GM12874 (cell line): Measurements from ENCODE around the gene COL23A1.

Experiments
- TF ChIP-seq, protein P1 (sequence below): IDR thresholded peaks from 2 replicates; pipeline ENCODE4 v1.5.1; 2011; ENCODE audit warnings: low read depth, mild to moderate bottlenecking, control low read depth, low read length, moderate library complexity; ENCODE audit not compliant: insufficient read depth

The COL23A1 gene

DNA sequence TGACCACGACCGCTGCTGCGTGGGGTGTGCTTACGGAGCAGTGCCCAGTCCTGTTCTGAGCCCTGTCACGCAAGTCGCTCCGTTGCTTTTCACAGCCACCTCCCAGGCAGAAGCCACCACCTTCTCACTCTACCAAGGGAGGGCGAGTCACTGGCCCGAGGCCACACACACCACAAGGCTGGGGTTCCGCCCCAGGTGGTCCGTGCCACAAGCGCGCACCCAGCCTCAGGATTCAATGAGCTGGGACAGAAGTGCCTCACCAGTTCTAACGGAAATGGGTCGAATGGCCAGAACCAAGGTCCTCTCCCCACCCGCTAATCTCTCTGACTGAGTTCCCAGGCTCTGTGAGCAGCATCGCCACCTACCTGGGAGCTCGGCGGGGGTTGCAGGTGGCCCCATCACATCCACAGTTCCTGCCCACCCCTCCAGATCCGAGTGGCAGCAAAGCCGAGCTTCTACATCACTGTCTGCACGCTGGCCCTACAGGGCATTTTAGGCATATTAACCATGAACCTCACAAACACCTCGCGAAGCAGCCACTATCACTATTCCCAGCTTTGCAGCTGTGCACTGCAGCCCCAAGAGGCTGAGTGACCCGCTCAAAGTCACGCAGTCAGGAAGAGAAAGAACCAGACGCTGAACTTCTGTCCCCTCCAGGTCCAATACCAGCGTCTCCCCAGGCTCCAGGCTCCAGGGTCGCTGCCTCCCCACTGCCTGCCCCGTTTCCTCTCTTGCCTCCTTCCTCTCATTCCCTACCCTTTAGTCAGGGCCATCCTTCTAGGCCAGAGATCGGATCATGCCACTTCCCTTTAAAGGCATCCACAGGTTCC lies 265.5 kb downstream of the COL23A1 start:
- TF ChIP-seq, protein P1, sequence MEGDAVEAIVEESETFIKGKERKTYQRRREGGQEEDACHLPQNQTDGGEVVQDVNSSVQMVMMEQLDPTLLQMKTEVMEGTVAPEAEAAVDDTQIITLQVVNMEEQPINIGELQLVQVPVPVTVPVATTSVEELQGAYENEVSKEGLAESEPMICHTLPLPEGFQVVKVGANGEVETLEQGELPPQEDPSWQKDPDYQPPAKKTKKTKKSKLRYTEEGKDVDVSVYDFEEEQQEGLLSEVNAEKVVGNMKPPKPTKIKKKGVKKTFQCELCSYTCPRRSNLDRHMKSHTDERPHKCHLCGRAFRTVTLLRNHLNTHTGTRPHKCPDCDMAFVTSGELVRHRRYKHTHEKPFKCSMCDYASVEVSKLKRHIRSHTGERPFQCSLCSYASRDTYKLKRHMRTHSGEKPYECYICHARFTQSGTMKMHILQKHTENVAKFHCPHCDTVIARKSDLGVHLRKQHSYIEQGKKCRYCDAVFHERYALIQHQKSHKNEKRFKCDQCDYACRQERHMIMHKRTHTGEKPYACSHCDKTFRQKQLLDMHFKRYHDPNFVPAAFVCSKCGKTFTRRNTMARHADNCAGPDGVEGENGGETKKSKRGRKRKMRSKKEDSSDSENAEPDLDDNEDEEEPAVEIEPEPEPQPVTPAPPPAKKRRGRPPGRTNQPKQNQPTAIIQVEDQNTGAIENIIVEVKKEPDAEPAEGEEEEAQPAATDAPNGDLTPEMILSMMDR, result no peak

DNA sequence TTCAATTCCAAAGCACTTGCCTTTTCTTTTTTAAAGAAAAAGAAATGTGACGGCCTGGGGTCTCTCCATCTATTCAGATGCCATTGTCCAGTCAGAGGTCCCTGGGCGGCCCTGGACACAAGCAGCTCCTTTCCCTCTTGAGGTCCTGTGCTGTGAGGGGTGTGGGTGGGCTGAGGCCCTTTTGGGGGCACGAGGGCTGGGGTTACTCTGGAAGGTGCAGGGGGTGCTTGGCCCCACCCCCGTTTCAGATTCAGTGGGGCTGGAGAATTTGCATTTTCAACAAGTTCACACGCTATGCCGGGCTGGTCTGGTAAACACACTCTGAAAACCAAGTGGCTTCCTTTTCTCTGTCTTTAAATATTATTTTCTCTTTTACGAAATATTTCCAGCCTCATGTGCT lies 266.2 kb downstream of the COL23A1 start:
- TF ChIP-seq, protein P1, result no peak

DNA sequence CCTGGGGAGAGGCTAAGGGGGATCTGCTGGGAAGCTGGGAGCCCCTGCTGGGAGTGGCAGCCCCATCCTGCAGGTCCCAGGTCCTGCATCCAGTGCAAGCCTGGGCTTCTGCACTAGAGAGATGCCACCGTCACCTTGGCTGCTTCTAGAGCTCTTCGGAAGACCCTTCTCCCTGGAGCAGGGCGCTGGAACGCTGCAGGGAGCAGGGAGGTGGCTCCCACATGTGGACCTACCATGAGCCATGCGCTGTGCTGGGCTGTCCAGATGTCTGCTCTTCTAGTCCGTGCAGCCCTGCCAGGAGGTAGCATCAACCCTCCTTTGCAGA lies 266.7 kb downstream of the COL23A1 start:
- TF ChIP-seq, protein P1, result no peak

DNA sequence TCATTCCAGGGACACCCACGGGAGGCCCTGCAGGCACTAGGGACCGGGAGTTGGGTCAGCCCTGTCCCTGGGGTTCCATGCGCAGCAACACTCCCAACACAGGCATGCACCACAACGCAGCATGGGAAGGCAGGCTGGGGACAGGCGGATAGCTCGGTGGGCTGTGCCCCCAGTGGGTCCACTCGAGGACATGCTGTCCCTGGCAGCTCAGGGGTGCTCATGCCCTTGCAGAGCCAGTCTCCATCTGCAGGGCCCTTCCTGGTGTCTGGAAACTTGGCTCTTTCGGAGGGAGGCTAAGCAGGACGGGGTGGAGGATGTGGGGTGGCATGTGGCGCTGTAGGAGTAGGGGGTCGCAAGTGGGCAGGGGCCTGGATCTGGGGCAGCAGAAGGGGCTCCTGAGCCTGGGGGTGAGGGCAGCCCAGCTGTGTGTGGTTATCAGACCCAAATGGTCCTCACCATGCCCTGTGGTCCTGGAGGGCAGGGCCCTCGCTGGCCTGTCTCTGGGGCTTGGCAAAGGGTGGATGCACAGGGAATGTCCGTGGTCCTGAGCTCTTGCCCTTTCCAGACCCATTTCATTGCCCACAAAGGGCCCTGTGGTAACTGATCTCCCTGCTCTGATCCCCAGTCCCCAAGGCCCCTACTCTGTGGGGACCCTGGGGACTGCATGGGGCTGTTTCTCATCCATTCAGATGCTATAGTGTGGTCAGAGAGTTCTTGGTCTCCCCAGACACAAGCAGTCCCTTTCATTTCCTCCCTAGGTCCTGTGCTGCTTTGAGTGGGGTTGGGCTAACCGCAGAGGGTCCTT lies 267.3 kb downstream of the COL23A1 start:
- TF ChIP-seq, protein P1, result no peak

DNA sequence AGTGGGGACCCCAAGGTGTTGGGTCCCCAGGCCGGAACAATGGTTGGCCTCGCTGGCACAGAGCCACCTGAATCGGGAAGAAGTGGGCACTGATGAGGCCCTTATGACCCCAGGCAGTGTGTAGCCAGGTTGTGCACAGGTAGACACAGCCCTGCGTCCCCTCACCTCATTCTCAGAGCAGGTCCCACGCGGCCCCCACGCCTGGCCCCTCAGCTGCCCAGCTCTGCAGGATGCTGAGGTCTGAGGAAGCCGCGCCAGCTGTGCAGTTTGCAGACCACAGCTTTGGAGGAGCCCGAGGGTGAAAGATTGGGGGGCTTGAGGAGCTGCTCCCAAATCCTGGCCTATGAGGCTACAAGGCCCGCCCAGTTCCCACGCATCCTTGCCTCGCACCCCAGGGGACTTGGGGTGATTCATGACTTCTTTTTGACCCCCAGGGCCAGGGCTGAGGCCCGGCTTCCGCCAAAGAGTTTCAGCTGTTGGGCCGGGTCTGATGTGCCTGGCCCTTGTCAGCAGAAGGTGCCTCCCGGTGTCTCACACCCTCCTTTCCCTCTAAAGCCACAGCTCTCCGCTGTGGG lies 269.8 kb downstream of the COL23A1 start:
- TF ChIP-seq, protein P1, result no peak

DNA sequence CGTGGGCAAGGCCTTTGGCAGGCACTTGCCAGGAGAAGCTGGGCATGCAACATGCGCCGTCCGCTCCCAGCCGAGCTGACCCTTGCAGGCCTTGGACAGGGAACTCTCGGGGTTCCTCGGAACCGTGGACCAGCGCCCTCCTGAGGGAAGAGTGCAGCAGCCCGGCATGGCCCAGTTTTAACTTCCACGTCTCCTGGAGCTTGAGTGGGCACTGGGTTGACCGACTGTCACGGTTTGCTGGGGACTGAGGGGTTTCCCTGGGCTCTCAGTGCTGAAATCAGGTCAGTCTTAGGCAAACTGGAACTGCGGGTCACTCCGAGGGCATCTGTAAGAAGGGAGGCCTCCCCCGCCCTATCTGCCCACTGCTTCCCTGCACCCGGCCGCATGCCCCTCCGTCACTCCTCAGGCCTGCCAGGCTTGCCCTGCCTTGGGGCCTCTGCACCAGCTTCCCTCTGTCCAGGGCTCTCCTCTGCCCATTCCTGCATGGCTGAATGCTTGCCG lies 270.6 kb downstream of the COL23A1 start:
- TF ChIP-seq, protein P1, result no peak

DNA sequence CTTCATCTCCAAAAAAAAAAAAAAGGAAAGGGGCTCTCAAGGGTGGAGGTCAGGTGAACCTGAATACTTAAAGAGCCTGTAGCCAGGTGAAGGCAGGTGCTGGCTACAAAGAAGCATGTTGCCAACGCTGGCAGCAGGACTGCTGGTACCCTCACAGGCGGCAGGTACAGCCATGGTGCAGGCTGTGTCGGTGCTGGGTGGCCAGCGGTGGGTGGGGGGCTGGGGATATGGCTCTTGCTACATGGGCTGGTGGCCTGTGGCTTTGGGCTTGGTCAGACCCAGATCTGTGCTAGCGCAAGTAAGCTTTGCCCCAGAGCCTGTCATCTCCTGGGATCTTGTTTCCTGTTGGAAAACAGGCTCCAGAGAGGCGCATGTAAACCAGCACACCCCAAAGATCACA lies 271.3 kb downstream of the COL23A1 start:
- TF ChIP-seq, protein P1, result no peak
